ENCODE data around the gene DHRSX. TPM values are rescaled to one million over a fixed set of nuclear protein-coding genes. Genes with fewer than 3 reads are reported as not detected.

The DHRSX gene
- total and polyA plus RNA-seq, 7 donors: 5.6 to 19.3 (median 9.6) TPM

DNA sequence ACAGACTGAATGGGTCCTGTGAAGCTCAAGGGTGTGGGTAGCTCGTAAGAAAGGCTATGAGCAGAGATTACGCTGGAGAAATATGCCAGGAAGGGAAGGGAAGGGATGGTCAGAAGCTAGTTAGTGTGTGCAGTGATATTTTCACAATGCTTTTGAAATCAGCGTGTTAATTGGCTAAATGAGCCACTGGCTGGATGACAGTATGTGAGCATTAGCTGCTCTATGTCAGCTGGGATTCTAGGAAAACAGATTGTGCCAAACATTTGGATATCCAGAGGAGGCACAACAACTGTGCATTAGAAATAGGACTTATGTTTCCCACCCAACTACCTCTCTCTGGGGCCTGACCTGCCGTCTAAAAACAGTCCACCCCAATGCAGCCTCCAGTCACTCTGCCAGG lies 168.5 kb downstream of the DHRSX start:
- no peak for ATAC-seq
- Histone ChIP-seq H3K27me3 (ENCODE audit: insufficient read depth in 3 of 3, low read length in 2 of 3) (no peaks in the 10 kb centered on the region), H3K4me1 (no peaks in the 10 kb centered on the region), H3K36me3 (ENCODE audit: insufficient read depth in 1 of 2, low read depth in 1 of 2) (no peaks in the 10 kb centered on the region), H3K4me3 (no peak overlapping the region), H3K27ac (no peak overlapping the region), H3K9me3 (no peaks in the 10 kb centered on the region)
- TF ChIP-seq, protein P1, sequence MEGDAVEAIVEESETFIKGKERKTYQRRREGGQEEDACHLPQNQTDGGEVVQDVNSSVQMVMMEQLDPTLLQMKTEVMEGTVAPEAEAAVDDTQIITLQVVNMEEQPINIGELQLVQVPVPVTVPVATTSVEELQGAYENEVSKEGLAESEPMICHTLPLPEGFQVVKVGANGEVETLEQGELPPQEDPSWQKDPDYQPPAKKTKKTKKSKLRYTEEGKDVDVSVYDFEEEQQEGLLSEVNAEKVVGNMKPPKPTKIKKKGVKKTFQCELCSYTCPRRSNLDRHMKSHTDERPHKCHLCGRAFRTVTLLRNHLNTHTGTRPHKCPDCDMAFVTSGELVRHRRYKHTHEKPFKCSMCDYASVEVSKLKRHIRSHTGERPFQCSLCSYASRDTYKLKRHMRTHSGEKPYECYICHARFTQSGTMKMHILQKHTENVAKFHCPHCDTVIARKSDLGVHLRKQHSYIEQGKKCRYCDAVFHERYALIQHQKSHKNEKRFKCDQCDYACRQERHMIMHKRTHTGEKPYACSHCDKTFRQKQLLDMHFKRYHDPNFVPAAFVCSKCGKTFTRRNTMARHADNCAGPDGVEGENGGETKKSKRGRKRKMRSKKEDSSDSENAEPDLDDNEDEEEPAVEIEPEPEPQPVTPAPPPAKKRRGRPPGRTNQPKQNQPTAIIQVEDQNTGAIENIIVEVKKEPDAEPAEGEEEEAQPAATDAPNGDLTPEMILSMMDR (IDR thresholded peaks at IDR 0.05): no peak
- intact Hi-C loops (cut with DNase I): no loop called here
- 37 to 53% (median 49%) methylated on average over 4 of the region's 4 CpGs for WGBS, 3 donors
- DNase-seq: no peak

DNA sequence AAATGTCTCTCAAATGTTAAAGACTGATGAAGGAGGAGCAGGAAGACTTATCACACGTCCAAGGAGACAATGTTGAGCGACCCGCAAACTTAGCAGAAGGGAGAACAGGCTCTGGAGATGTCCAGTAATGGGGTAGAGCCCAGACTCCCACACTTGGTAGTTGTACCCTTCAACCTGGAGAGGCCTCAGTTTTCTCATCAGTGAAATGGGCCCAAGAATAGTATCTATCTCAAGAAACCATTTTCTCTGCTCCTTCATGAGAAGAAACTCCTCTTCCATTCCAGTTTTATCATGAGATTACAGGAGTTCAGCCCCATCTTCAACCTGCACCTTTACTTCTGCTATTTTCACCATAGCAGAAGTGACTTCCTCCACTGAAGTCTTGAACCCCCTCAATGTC lies 169.9 kb downstream of the DHRSX start:
- no peaks in the 10 kb centered on the region for H3K36me3 ChIP-seq (ENCODE audit: insufficient read depth in 1 of 2, low read depth in 1 of 2)
- no peak overlapping the region for H3K4me3 ChIP-seq
- H3K9me3 ChIP-seq: no peaks in the 10 kb centered on the region
- 90 to 92% (median 91%) methylated on average over 3 of the region's 3 CpGs for WGBS, 3 donors
- no peaks in the 10 kb centered on the region for H3K4me1 ChIP-seq
- no peak overlapping the region for H3K27ac ChIP-seq
- ATAC-seq (no peak), DNase-seq (no peak)
- intact Hi-C loops (cut with DNase I): no loop called here
- H3K27me3 ChIP-seq (ENCODE audit: insufficient read depth in 3 of 3, low read length in 2 of 3): no peaks in the 10 kb centered on the region
- TF ChIP-seq, protein P1 (IDR thresholded peaks at IDR 0.05): no peak

DNA sequence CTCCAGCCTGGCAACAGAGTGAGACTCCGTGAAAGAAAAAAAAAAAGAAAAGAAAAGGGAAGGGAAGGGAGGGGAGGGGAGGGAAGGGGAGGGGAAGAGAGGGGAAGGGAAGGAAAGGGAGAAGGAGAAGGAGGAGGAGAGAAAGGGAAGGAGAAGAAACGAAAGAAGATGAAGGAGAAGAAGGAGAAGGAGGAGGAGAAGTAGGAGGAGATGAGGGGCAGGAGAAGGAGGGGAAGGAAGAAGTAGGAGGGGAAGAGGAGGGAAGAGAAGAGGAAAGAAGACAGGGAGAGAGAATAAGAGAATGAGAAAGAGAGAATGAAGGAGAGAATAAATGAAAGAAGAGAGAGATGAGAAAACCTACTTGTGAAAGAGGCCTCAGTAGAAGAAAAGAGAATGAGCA lies 170.3 kb downstream of the DHRSX start:
- H3K4me1 ChIP-seq: no peaks in the 10 kb centered on the region
- TF ChIP-seq, protein P1 (IDR thresholded peaks at IDR 0.05): no peak
- intact Hi-C loops (cut with DNase I): no loop called here
- no peak for DNase-seq
- 35 to 54% (median 41%) methylated on average over 2 of the region's 2 CpGs for WGBS, 3 donors
- H3K4me3 ChIP-seq: no peak overlapping the region
- ATAC-seq: no peak
- no peak overlapping the region for H3K27ac ChIP-seq
- H3K27me3 ChIP-seq (ENCODE audit: insufficient read depth in 3 of 3, low read length in 2 of 3): no peaks in the 10 kb centered on the region
- H3K36me3 ChIP-seq (ENCODE audit: insufficient read depth in 1 of 2, low read depth in 1 of 2): no peaks in the 10 kb centered on the region
- H3K9me3 ChIP-seq: no peaks in the 10 kb centered on the region

DNA sequence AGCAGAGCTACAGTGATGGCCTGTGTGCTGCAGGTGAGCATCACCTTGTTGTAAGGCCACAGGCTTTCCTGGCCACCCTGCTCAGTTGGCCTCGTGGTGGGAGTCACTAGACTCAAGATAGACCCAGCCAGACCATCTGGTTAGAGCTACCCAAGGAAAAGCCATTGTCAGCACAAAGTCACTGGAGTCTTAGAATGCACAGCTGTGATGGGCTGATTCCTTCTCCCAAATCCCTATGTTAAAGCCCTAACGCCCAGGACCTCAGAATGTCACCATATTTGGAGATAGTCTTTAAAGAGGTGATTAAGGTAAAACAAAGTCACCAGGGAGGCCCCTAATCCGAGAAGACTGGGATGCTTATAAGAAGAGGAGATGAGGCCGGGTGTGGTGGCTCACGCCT lies 173.4 kb downstream of the DHRSX start:
- intact Hi-C loops (cut with DNase I): loop anchor here (5.0 to 10.0 kb wide), 4 partner anchors 75 to 1953 kb away; partner anchors contain the start of gene AKAP17A (in 1 of the 2)
- TF ChIP-seq, protein P1 (IDR thresholded peaks at IDR 0.05): no peak

More for the DNA sequence above, 173.4 kb downstream of the DHRSX start:
- no peaks in the 10 kb centered on the region for H3K36me3 ChIP-seq (ENCODE audit: insufficient read depth in 1 of 2, low read depth in 1 of 2)
- DNase-seq (no peak), ATAC-seq (no peak)
- H3K4me3 ChIP-seq: no peak overlapping the region
- H3K4me1 ChIP-seq: no peaks in the 10 kb centered on the region
- WGBS, 3 donors: 90 to 93% (median 92%) methylated on average over 5 of the region's 5 CpGs
- no peaks in the 10 kb centered on the region for H3K9me3 ChIP-seq
- H3K27ac ChIP-seq: no peak overlapping the region
- H3K27me3 ChIP-seq (ENCODE audit: insufficient read depth in 3 of 3, low read length in 2 of 3): no peaks in the 10 kb centered on the region

All from psoas muscle (tissue), 8 donors.